HTERT RPE-1 (cell line): ENCODE results near the gene SUPT20HL2.
"Not testable (repeated sequence)": the region's sequence is repeated elsewhere in the genome, so short reads cannot be mapped to it uniquely, and the experiment has no call there.

Experiments used
- in situ Hi-C: fragments of 300-500 bp; cut with MboI; formaldehyde crosslinking; loops from 4 replicates; pipeline ENCODE4 v1.14.3; 2020; ENCODE audit warnings: low sequenced_read_pairs

Gene SUPT20HL2

DNA sequence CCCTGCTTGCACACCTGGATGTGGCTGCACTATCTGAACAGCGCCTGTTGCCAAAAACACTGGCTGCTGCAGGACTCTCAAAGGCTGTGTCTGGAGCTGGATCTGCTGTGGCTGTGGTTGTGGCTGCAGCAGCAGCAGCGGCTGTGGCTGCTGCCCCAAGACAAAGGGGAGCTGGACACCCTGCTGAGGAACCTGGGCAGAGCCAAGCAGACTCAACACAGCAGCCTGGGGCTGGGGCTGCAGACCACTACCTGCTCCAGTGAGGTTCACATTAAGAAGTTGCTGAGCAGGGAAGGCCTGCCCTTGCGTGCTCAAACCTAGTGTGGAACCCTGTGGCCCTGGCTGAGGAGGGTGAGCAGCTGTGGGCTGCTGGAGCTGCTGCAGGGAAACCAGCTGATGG lies 3.0 kb downstream of the SUPT20HL2 start:
- in situ Hi-C loops = not testable (repeated sequence)

DNA sequence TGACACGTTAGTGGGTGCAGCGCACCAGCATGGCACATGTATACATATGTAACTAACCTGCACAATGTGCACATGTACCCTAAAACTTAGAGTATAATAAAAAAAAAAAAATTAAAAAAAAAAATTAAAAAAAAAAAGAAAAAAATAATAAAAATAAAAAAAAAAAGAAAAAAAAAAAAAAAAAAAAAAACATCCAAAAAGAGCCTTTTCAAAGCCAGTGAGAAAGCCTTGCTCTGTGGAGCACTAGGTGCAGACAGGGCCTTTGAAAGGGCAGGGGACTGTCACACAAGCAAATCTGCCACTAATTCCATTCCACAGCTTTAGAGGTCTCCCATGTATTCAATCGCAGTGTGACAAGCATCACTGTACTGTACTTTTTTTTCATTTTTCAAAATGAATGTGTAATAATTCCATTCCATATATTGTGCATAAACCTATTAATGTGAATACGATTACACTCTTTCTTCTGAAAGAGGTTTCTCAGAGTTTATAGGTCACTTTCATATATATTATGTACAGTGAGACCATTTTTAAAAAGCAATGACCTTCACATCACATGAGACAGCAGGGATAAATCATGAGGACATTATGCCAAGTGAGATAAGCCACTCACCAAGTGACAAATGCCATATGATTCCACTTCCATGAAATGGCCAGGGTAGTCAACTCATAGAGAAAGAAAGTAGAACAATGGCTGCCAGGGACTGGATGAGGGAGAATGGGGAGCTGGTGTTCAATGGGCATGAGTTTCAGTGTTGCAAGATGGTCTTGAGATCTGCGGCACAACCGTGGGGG lies 4.1 kb downstream of the SUPT20HL2 start:
- in situ Hi-C loops = not testable (repeated sequence)

DNA sequence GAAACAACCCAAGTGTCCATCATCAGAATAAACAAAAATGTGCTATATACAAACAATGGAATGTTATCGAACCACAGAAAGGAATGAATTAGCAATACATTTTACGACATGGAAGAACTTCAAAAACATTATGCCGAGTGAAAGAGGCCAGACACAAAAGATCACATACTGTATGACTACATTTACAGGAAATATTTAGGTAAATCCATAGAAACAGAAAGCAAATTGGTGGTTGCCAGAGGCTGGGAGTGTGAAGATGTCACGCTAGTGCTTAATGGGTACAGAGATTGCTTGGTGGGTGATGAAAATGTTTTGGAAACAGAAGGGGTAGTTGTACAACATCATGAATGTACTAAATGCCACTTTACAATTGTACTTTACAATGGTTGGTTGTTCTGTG lies 5.1 kb downstream of the SUPT20HL2 start:
- in situ Hi-C loops = not testable (repeated sequence)

- in situ Hi-C loops = no loop called here
These were observed 7.4 kb downstream of the SUPT20HL2 start for GRCh38 chrX:24306440-24306839.

DNA sequence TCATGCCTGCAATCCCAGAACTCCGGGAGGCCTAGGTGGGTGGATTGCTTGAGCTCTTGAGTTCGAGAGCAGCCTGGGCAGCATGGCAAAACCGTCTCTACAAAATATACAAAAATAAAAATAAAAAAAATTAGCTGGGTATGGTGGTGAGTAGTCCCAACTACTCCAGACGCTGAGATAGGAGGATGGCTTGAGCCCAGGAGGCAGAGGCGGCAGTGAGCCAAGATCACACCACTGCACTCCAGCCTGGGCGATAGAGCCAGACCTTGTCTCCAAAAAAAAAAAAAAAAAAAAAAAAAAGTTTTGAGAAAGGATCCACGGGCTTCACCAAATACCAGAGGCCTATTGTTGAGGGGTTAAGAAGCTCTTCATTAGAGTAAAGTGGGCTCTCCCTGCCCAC lies 8.0 kb downstream of the SUPT20HL2 start:
- in situ Hi-C loops = no loop called here

GRCh38 chrX:24301806-24302205 lies 12.1 kb downstream of the SUPT20HL2 start:
- in situ Hi-C loops = no loop called here

DNA sequence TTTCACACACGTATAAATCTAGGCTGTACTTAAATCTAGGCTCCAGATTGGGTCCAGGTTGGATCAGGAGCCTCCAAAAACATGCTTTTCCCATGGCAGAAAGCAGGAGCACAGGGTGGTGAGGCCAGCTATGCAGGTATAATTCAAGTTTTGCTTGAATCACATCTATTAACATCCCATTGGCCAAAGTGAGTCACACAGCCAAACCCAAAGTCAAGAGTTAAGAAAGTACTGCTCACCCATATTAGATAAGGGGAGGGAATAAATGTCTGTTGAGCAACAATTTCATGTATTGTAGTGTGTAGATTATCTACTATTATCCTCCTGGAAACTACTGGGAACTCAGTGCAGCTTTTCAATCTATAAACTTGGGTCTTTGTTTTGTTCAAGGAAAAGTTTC lies 12.8 kb downstream of the SUPT20HL2 start:
- in situ Hi-C loops = no loop called here

- in situ Hi-C loops = no loop called here
These were observed 15.7 kb downstream of the SUPT20HL2 start for GRCh38 chrX:24298191-24298590.

DNA sequence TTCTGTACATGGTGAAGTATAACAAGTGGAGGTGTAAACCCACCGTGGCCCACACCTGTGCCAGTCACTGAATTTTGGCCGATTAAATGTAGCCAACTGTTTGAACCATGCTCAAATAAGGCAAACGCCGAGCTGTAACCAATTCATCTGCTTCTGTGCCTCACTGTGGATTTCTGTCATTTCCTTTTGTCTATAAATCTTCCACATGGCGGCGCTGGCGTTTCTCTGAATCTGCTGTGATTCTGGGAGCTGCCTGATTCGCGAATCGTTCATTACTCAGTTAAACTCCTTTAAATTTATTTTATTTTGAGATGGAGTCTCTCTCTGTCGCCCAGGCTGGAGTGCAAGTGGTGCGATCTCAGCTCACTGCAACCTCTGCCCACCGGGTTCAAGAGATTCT lies 19.2 kb downstream of the SUPT20HL2 start:
- in situ Hi-C loops = no loop called here

- in situ Hi-C loops = no loop called here
These were observed 20.5 kb downstream of the SUPT20HL2 start for GRCh38 chrX:24293412-24293811.

GRCh38 chrX:24292353-24292752 lies 21.5 kb downstream of the SUPT20HL2 start:
- in situ Hi-C loops = no loop called here

- in situ Hi-C loops = no loop called here
These were observed 28.8 kb downstream of the SUPT20HL2 start for GRCh38 chrX:24285082-24285481.

- in situ Hi-C loops = no loop called here
These were observed 30.6 kb downstream of the SUPT20HL2 start for GRCh38 chrX:24283127-24283794.

DNA sequence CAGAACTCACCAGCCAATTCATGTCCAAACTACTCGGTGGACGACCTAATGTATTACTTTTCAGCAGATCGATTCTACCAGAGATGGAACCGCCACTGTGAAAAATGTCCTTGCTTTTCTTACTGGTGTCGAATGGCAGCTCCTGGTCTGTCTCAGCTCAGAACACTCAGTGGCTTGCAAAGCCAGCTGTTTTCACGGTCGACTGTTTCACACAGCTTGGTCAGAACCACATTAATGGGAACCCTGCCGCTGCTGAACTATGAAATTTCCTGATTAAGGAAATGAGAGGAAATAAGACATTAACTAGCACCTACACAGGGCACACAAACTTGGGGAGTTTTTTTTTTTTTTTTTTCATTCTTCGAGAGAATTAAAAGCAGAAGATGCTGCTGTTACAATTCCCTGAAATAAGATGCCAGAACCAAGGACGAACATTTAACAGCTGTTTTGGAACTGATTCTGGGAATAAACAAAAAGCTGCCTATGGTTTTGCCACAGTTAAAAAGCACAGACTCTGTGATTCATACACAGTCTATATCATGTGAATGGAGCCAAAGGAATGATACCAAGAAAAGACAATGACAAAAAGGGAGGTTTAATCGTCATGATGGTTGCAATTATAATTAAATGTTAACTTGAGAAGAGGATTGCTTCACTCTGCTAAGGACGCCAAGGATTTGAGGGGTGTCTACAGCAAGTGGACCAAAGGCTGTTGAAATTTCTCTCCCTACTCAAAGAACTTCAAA lies 31.3 kb downstream of the SUPT20HL2 start:
- in situ Hi-C loops = no loop called here

- in situ Hi-C loops = no loop called here
These were observed 36.5 kb downstream of the SUPT20HL2 start for GRCh38 chrX:24277405-24277804.

GRCh38 chrX:24276015-24276414 lies 37.9 kb downstream of the SUPT20HL2 start:
- in situ Hi-C loops = no loop called here

GRCh38 chrX:24271262-24271661 lies 42.6 kb downstream of the SUPT20HL2 start:
- in situ Hi-C loops = no loop called here

DNA sequence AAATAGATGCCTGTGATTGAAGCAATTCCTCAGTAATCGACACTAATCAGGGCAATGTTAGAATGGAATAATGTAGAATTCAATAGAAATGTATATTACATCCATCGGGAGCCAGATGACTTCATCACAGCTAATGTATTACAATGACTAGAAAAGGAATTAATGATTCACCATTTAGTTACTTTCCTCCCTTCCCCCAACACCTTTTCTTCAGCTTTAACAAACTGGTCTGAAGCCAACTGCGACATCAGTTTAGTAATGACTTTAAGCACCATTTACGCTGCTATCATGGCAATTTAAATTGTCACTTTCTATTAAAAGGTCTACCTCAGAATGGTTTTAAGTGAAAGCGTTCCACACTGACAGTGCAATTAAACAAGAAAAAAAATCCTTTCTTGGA lies 45.1 kb downstream of the SUPT20HL2 start:
- in situ Hi-C loops = no loop called here

GRCh38 chrX:24266996-24267395 lies 46.9 kb downstream of the SUPT20HL2 start:
- in situ Hi-C loops = no loop called here

DNA sequence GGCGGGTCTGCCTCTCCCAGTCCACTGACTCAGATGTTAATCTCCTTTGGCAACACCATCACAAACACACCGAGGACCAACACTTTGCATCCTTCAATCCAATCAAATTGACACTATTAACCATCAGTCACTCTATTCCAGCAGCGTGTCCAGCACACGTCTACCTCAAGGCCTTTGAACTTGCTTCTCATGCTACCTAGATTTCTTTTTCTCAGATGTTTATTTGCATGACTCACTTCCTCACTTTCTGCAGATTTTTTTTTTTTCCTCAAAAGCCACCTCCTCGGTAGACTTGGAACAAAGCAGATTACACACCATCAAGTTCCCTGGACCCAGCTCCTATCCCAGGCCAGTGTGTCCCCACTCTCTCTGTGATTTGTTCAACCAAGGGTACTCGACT lies 49.5 kb downstream of the SUPT20HL2 start:
- in situ Hi-C loops = no loop called here

DNA sequence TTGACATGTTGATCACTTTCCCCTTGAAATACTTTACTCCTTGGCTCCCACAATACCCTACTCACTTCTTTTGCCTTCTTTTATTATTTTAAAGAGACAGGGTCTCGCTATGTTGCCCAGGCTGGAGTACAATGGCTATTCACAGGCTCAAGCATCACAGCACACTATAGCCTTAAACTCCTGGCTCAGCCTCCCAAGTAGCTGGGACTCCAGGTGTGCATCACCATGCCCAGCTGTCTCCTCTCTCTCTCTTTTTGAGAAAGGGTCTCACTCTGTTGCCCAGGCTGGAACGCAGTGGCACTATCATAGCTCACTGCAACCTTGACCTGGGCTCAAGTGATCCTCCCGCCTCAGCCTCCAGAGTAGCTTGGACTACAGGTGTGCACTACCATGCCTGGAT lies 51.6 kb downstream of the SUPT20HL2 start:
- in situ Hi-C loops = no loop called here
